OCI-LY1 (cell line): ENCODE data around the gene EMP3.

Experiments used
- H2AFZ ChIP-seq: fragments of 200-600 bp; sonication (generic), shearing (Covaris generic); 2 replicates; pipeline ENCODE4 v1.6.0; 2014; ENCODE audit warnings: antibody characterized with exemption, mild to moderate bottlenecking, low read length
- H3F3A ChIP-seq: fragments of 200-600 bp; sonication (generic), shearing (Covaris generic); 2 replicates; pipeline ENCODE4 v1.6.0; 2014; ENCODE audit warnings: mild to moderate bottlenecking, antibody characterized with exemption, low read length, moderate library complexity; ENCODE audit not compliant: insufficient read depth
- H3K27ac ChIP-seq: fragments of 200-600 bp; sonication (generic); 2 replicates; pipeline ENCODE4 v1.5.1; 2014; ENCODE audit warnings: low read length, mixed run types, mild to moderate bottlenecking, low read depth; ENCODE audit not compliant: poor library complexity, severe bottlenecking
- H3K27me3 ChIP-seq: fragments of 200-600 bp; sonication (generic); 2 replicates; pipeline ENCODE4 v1.6.0; 2014; ENCODE audit warnings: antibody characterized with exemption, mild to moderate bottlenecking, low read length, moderate library complexity; ENCODE audit not compliant: insufficient read depth
- H3K36me3 ChIP-seq: fragments of 200-600 bp; sonication (generic); 2 replicates; pipeline ENCODE4 v1.6.1; 2014; ENCODE audit warnings: mild to moderate bottlenecking, antibody characterized with exemption, low read length, moderate library complexity, mixed read lengths; ENCODE audit not compliant: insufficient read depth
- H3K4me1 ChIP-seq: fragments of 200-600 bp; sonication (generic); 2 replicates; pipeline ENCODE4 v1.5.1; 2014; ENCODE audit warnings: mild to moderate bottlenecking, low read length, moderate library complexity; ENCODE audit not compliant: insufficient read depth, severe bottlenecking
- H3K4me2 ChIP-seq: fragments of 200-600 bp; sonication (generic), shearing (Covaris generic); 2 replicates; pipeline ENCODE4 v1.6.1; 2014; ENCODE audit warnings: low read length
- H3K4me3 ChIP-seq: fragments of 200-600 bp; sonication (generic); 2 replicates; pipeline ENCODE4 v1.5.1; 2014; ENCODE audit warnings: low read length, low read depth, mild to moderate bottlenecking, mixed read lengths; ENCODE audit not compliant: poor library complexity, severe bottlenecking
- H3K79me2 ChIP-seq: fragments of 200-600 bp; shearing (Covaris generic); 2 replicates; pipeline ENCODE4 v1.6.1; 2016; ENCODE audit warnings: mixed run types, low read length, mixed read lengths; ENCODE audit not compliant: insufficient read depth
- H3K9ac ChIP-seq: fragments of 200-600 bp; sonication (generic), shearing (Covaris generic); 2 replicates; pipeline ENCODE4 v1.6.1; 2014; ENCODE audit warnings: mild to moderate bottlenecking, low read length, mixed read lengths
- H3K9me2 ChIP-seq: fragments of 200-600 bp; sonication (generic), shearing (Covaris generic); 2 replicates; pipeline ENCODE4 v1.6.1; 2014; ENCODE audit warnings: low read depth, mild to moderate bottlenecking, low read length, mixed read lengths
- H3K9me3 ChIP-seq: fragments of 200-600 bp; shearing (Covaris generic); 2 replicates; pipeline ENCODE4 v1.6.1; 2014; ENCODE audit warnings: low read length, mixed read lengths
- H4K20me1 ChIP-seq: fragments of 200-600 bp; sonication (generic), shearing (Covaris generic); 2 replicates; pipeline ENCODE4 v1.6.0; 2016; ENCODE audit warnings: mild to moderate bottlenecking, low read length; ENCODE audit not compliant: insufficient read depth
- EZH2 ChIP-seq: fragments of 200-600 bp; sonication (generic), shearing (Covaris generic); IDR thresholded peaks from 2 replicates; pipeline ENCODE4 v1.8.0; 2017; ENCODE audit warnings: borderline replicate concordance, mixed run types, mild to moderate bottlenecking, antibody characterized with exemption, low read length, moderate library complexity, mixed read lengths
- TF ChIP-seq, protein P1 (sequence below): fragments of 200-600 bp; sonication (generic), shearing (Covaris generic); IDR thresholded peaks from 2 replicates; pipeline ENCODE4 v1.5.1; 2017; ENCODE audit warnings: mild to moderate bottlenecking, antibody characterized with exemption, low read length, moderate library complexity, mixed read lengths

The EMP3 gene

GRCh38 chr19:48342841-48343540, 17.6 kb downstream of the EMP3 start:
- H3K4me1 ChIP-seq = no peaks in the 10 kb centered on the region
- H3K27ac ChIP-seq = no peak overlapping the region
- H3K79me2 ChIP-seq = no peaks in the 10 kb centered on the region
- no peaks in the 10 kb centered on the region for H3K9me3 ChIP-seq
- no peaks in the 10 kb centered on the region for H4K20me1 ChIP-seq
- H3K36me3 ChIP-seq = no peaks in the 10 kb centered on the region
- TF ChIP-seq, protein P1, sequence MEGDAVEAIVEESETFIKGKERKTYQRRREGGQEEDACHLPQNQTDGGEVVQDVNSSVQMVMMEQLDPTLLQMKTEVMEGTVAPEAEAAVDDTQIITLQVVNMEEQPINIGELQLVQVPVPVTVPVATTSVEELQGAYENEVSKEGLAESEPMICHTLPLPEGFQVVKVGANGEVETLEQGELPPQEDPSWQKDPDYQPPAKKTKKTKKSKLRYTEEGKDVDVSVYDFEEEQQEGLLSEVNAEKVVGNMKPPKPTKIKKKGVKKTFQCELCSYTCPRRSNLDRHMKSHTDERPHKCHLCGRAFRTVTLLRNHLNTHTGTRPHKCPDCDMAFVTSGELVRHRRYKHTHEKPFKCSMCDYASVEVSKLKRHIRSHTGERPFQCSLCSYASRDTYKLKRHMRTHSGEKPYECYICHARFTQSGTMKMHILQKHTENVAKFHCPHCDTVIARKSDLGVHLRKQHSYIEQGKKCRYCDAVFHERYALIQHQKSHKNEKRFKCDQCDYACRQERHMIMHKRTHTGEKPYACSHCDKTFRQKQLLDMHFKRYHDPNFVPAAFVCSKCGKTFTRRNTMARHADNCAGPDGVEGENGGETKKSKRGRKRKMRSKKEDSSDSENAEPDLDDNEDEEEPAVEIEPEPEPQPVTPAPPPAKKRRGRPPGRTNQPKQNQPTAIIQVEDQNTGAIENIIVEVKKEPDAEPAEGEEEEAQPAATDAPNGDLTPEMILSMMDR = no peak
- no peak for TF ChIP-seq EZH2
- H3K4me2 ChIP-seq = no peak overlapping the region
- no peaks in the 10 kb centered on the region for H3K9me2 ChIP-seq
- no peaks in the 10 kb centered on the region for H3K27me3 ChIP-seq
- no peak overlapping the region for H3K4me3 ChIP-seq
- no peaks in the 10 kb centered on the region for H3F3A ChIP-seq
- H2AFZ ChIP-seq = no peak overlapping the region
- H3K9ac ChIP-seq = no peak overlapping the region

GRCh38 chr19:48344892-48345291, 19.5 kb downstream of the EMP3 start:
- TF ChIP-seq EZH2 = no peak
- TF ChIP-seq, protein P1 = no peak
- Histone ChIP-seq H3K27me3 (no peaks in the 10 kb centered on the region), H3K79me2 (no peaks in the 10 kb centered on the region), H2AFZ (no peak overlapping the region), H3K9me2 (no peaks in the 10 kb centered on the region), H3K36me3 (no peaks in the 10 kb centered on the region), H4K20me1 (no peaks in the 10 kb centered on the region), H3K4me1 (no peaks in the 10 kb centered on the region), H3K27ac (no peak overlapping the region), H3K9me3 (no peaks in the 10 kb centered on the region), H3K4me2 (no peak overlapping the region), H3F3A (no peaks in the 10 kb centered on the region), H3K9ac (no peak overlapping the region), H3K4me3 (no peak overlapping the region)

GRCh38 chr19:48346191-48346590, 20.8 kb downstream of the EMP3 start:
- Histone ChIP-seq H3K36me3 (no peaks in the 10 kb centered on the region), H3K27me3 (no peaks in the 10 kb centered on the region), H3K4me1 (no peaks in the 10 kb centered on the region), H3K27ac (no peak overlapping the region), H3F3A (no peaks in the 10 kb centered on the region), H3K4me2 (no peak overlapping the region), H3K9ac (no peak overlapping the region), H3K9me3 (no peaks in the 10 kb centered on the region), H3K4me3 (no peak overlapping the region), H3K9me2 (no peaks in the 10 kb centered on the region), H3K79me2 (no peaks in the 10 kb centered on the region), H4K20me1 (no peaks in the 10 kb centered on the region), H2AFZ (no peak overlapping the region)
- TF ChIP-seq, protein P1 = no peak
- no peak for TF ChIP-seq EZH2
